Thymus (tissue), 11 donors: ENCODE results near the gene RPS16. TPM values are rescaled to one million over a fixed set of nuclear protein-coding genes. Genes with fewer than 3 reads are reported as not detected.

Experiments used
- DNase-seq, 9 donors: peaks; one replicate each; pipeline ENCODE4 v3.0.0-alpha.2; 2013; ENCODE audit warnings: low spot score in 9 of 9, low read depth in 6 of 9, missing footprints in 1 of 9
- H3K27ac ChIP-seq, 2 donors: one replicate each; pipeline ENCODE4 v1.5.1; 2013; ENCODE audit warnings: control low read depth in 1 of 2, low read depth in 1 of 2, low read length in 1 of 2, mild to moderate bottlenecking in 1 of 2, moderate library complexity in 1 of 2
- H3K27me3 ChIP-seq, 2 donors: one replicate each; pipeline ENCODE4 v1.5.1; 2013; ENCODE audit warnings: low read length in 1 of 2; ENCODE audit not compliant: control insufficient read depth in 2 of 2, insufficient read depth in 1 of 2
- H3K36me3 ChIP-seq, 2 donors: one replicate each; pipeline ENCODE4 v1.5.1; 2013; ENCODE audit warnings: low read length in 1 of 2, mild to moderate bottlenecking in 1 of 2, moderate library complexity in 1 of 2; ENCODE audit not compliant: control insufficient read depth in 2 of 2, insufficient read depth in 2 of 2
- H3K4me1 ChIP-seq, 2 donors: one replicate each; pipeline ENCODE4 v1.5.1; 2013; ENCODE audit warnings: low read length in 2 of 2; ENCODE audit not compliant: control insufficient read depth in 2 of 2, insufficient read depth in 2 of 2
- H3K4me3 ChIP-seq, 2 donors: one replicate each; pipeline ENCODE4 v1.5.1; 2013; ENCODE audit warnings: low read length in 2 of 2, control low read depth in 1 of 2, mild to moderate bottlenecking in 1 of 2
- H3K9me3 ChIP-seq, 2 donors: one replicate each; pipeline ENCODE4 v1.5.1; 2013; ENCODE audit warnings: low read length in 1 of 2, mild to moderate bottlenecking in 1 of 2; ENCODE audit not compliant: control insufficient read depth in 2 of 2, insufficient read depth in 1 of 2
- WGBS: extraction: QIAGEN DNeasy Blood & Tissue Kit; methylation state at CpG from one replicate; pipeline ENCODE4 v1.1.7; 2013; 5-methylcytosine and 5-hydroxymethylcytosine counted together
- polyA plus RNA-seq: library from polyadenylated mRNA; stranded (reverse); fragments of 200-250 nt; gene quantifications from one replicate; pipeline ENCODE4 v1.2.3, GENCODE V29; 2013
- total RNA-seq: library from RNA; stranded (reverse); fragments of 120-200 nt; gene quantifications from one replicate; pipeline ENCODE4 v1.2.4, GENCODE V29; 2013
- donor health status: healthy.

Gene RPS16
- total and polyA plus RNA-seq, 2 donors: 788 to 3,143 TPM

- peaks cover 0 to 6% of the 10 kb centered on the region in 2 donors for H3K9me3 ChIP-seq
- peaks cover 15% of the 10 kb centered on the region in 2 donors for H3K36me3 ChIP-seq
- DNase-seq: peak in 5 of 9 donors; percentile 60 to 88 (median 75)
- WGBS: 40% methylated on average over 40 of the region's 40 CpGs
- H3K4me1 ChIP-seq: peaks cover 38 to 75% of the 10 kb centered on the region in 2 donors
- H3K27ac ChIP-seq: peak overlapping the region; percentile 100
- peak overlapping the region; percentile 99 to 100 for H3K4me3 ChIP-seq
- H3K27me3 ChIP-seq: peaks cover 0 to 2% of the 10 kb centered on the region in 2 donors
Observed at GRCh38 chr19:39407660-39408391, 27.9 kb downstream of the RPS16 start.

GRCh38 chr19:39407410-39407659 is 28.4 kb downstream of the RPS16 start:
- under 1% methylated on average over 14 of the region's 14 CpGs for WGBS
- no peak for DNase-seq
- Histone ChIP-seq H3K27ac (peak overlapping the region; percentile 100), H3K36me3 (peaks cover 15% of the 10 kb centered on the region in 2 donors), H3K9me3 (peaks cover 0 to 6% of the 10 kb centered on the region in 2 donors), H3K4me3 (peak overlapping the region; percentile 99 to 100), H3K27me3 (peaks cover 0 to 2% of the 10 kb centered on the region in 2 donors), H3K4me1 (peaks cover 42 to 80% of the 10 kb centered on the region in 2 donors)

- Histone ChIP-seq H3K4me1 (peaks cover 47 to 85% of the 10 kb centered on the region in 2 donors), H3K36me3 (peaks cover 15% of the 10 kb centered on the region in 2 donors), H3K27me3 (peaks cover 0 to 2% of the 10 kb centered on the region in 2 donors), H3K4me3 (peak within 1 kb of the TSS; percentile 99 to 100), H3K9me3 (peaks cover 0 to 6% of the 10 kb centered on the region in 2 donors), H3K27ac (peak within 1 kb of the TSS; percentile 100)
- under 1% methylated on average over 56 of the region's 56 CpGs for WGBS
- DNase-seq: peak in 6 of 9 donors; percentile 75 to 93 (median 84)
Observed at GRCh38 chr19:39406656-39407409, 28.9 kb downstream of the RPS16 start, which contains the start of gene ZFP36. Gene ZFP36, plus strand, starts transcription at chr19:39406847. Its CDS starts 58 bp downstream, at chr19:39406905.

GRCh38 chr19:39405958-39406655 is 29.6 kb downstream of the RPS16 start:
- peaks cover 0 to 6% of the 10 kb centered on the region in 2 donors for H3K9me3 ChIP-seq
- H3K27me3 ChIP-seq: peaks cover 0 to 2% of the 10 kb centered on the region in 2 donors
- H3K27ac ChIP-seq: peak overlapping the region; percentile 93 to 100
- peaks cover 51 to 87% of the 10 kb centered on the region in 2 donors for H3K4me1 ChIP-seq
- peaks cover 15% of the 10 kb centered on the region in 2 donors for H3K36me3 ChIP-seq
- H3K4me3 ChIP-seq: peak overlapping the region; percentile 99 to 100
- 16% methylated on average over 22 of the region's 22 CpGs for WGBS
- DNase-seq: peak in 8 of 9 donors; percentile 84 to 97 (median 92)

GRCh38 chr19:39405261-39405957 is 30.3 kb downstream of the RPS16 start:
- 95% methylated on average over 17 of the region's 17 CpGs for WGBS
- H3K4me1 ChIP-seq: peaks cover 50 to 87% of the 10 kb centered on the region in 2 donors
- peak in 1 of 9 donors; percentile 30 for DNase-seq
- peaks cover 0 to 2% of the 10 kb centered on the region in 2 donors for H3K27me3 ChIP-seq
- peaks cover 15% of the 10 kb centered on the region in 2 donors for H3K36me3 ChIP-seq
- H3K9me3 ChIP-seq: peaks cover 0 to 6% of the 10 kb centered on the region in 2 donors
- H3K4me3 ChIP-seq: peak overlapping the region; percentile 99 to 100
- H3K27ac ChIP-seq: peak overlapping the region; percentile 93 to 100

GRCh38 chr19:39403331-39404312 is 32.1 kb downstream of the RPS16 start:
- 6% methylated on average over 43 of the region's 43 CpGs for WGBS
- Histone ChIP-seq H3K4me1 (peaks cover 48 to 81% of the 10 kb centered on the region in 2 donors), H3K36me3 (peaks cover 16 to 17% of the 10 kb centered on the region in 2 donors), H3K27ac (peak overlapping the region; percentile 94 to 96), H3K4me3 (peak overlapping the region; percentile 49 to 58), H3K9me3 (peaks cover 0 to 6% of the 10 kb centered on the region in 2 donors), H3K27me3 (peaks cover 0 to 2% of the 10 kb centered on the region in 2 donors)
- DNase-seq: peak in 5 of 9 donors; percentile 51 to 81 (median 66)

GRCh38 chr19:39402346-39403300 is 33.1 kb downstream of the RPS16 start:
- H3K9me3 ChIP-seq: peaks cover 0 to 14% of the 10 kb centered on the region in 2 donors
- peaks cover 9% of the 10 kb centered on the region in 2 donors for H3K36me3 ChIP-seq
- peak in 6 of 9 donors; percentile 68 to 92 (median 82) for DNase-seq
- peaks cover 52 to 81% of the 10 kb centered on the region in 2 donors for H3K4me1 ChIP-seq
- H3K4me3 ChIP-seq: peak overlapping the region; percentile 49 to 58
- H3K27ac ChIP-seq: peak overlapping the region; percentile 94 to 96
- 4% methylated on average over 59 of the region's 59 CpGs for WGBS
- H3K27me3 ChIP-seq: peaks cover 0 to 2% of the 10 kb centered on the region in 2 donors
